H1 (cell line): ENCODE data around the gene TNFRSF8. TPM values are rescaled to one million over a fixed set of nuclear protein-coding genes. Genes with fewer than 3 reads are reported as not detected.

Experiments
- BRCA1 ChIP-seq: IDR thresholded peaks from 2 replicates; pipeline ENCODE4 v1.6.1; 2012; ENCODE audit warnings: low read depth, low read length, improper control_type of control experiment
- polyA plus RNA-seq, 7 experiments: library from polyadenylated mRNA; depleted of rRNA in 3 of 7; stranded (reverse) in 5 of 7; unstranded in 2 of 7; fragments of >200 nt in 5 of 7; fragments of 200-250 nt in 2 of 7; gene quantifications; 1 replicate in 5 of 7; 2 replicates in 1 of 7; 4 replicates in 1 of 7; pipeline versions ENCODE4 v1.2.1 to v1.2.3, GENCODE V29; 2011 to 2013; ENCODE audit warnings: missing spikeins in 2 of 7, mixed read lengths in 2 of 7
- total RNA-seq: library from RNA; stranded (reverse); fragmentation: NEBNext Ultra II Directional; extraction: Animal tissue kit (Norgen Biotek cat#: 25700); gene quantifications from 2 replicates; pipeline ENCODE4 v1.2.1, GENCODE V29; 2021
- TF ChIP-seq, protein P1 (sequence below): fragments of 300-600 bp; sonication (generic); IDR thresholded peaks from 2 replicates; pipeline ENCODE4 v1.7.1; 2012; ENCODE audit warnings: low read length, moderate library complexity, mild to moderate bottlenecking, inconsistent platforms; ENCODE audit not compliant: insufficient replicate concordance

Gene TNFRSF8
- total and polyA plus RNA-seq, 2 of the 8 experiments (the other 6 are each of a cell fraction or from before 2014, with no cell fraction given) = 23.2 to 32.7 TPM

GRCh38 chr1:12124693-12125421 is 61.8 kb downstream of the TNFRSF8 start (continued):
- TF ChIP-seq, protein P1, sequence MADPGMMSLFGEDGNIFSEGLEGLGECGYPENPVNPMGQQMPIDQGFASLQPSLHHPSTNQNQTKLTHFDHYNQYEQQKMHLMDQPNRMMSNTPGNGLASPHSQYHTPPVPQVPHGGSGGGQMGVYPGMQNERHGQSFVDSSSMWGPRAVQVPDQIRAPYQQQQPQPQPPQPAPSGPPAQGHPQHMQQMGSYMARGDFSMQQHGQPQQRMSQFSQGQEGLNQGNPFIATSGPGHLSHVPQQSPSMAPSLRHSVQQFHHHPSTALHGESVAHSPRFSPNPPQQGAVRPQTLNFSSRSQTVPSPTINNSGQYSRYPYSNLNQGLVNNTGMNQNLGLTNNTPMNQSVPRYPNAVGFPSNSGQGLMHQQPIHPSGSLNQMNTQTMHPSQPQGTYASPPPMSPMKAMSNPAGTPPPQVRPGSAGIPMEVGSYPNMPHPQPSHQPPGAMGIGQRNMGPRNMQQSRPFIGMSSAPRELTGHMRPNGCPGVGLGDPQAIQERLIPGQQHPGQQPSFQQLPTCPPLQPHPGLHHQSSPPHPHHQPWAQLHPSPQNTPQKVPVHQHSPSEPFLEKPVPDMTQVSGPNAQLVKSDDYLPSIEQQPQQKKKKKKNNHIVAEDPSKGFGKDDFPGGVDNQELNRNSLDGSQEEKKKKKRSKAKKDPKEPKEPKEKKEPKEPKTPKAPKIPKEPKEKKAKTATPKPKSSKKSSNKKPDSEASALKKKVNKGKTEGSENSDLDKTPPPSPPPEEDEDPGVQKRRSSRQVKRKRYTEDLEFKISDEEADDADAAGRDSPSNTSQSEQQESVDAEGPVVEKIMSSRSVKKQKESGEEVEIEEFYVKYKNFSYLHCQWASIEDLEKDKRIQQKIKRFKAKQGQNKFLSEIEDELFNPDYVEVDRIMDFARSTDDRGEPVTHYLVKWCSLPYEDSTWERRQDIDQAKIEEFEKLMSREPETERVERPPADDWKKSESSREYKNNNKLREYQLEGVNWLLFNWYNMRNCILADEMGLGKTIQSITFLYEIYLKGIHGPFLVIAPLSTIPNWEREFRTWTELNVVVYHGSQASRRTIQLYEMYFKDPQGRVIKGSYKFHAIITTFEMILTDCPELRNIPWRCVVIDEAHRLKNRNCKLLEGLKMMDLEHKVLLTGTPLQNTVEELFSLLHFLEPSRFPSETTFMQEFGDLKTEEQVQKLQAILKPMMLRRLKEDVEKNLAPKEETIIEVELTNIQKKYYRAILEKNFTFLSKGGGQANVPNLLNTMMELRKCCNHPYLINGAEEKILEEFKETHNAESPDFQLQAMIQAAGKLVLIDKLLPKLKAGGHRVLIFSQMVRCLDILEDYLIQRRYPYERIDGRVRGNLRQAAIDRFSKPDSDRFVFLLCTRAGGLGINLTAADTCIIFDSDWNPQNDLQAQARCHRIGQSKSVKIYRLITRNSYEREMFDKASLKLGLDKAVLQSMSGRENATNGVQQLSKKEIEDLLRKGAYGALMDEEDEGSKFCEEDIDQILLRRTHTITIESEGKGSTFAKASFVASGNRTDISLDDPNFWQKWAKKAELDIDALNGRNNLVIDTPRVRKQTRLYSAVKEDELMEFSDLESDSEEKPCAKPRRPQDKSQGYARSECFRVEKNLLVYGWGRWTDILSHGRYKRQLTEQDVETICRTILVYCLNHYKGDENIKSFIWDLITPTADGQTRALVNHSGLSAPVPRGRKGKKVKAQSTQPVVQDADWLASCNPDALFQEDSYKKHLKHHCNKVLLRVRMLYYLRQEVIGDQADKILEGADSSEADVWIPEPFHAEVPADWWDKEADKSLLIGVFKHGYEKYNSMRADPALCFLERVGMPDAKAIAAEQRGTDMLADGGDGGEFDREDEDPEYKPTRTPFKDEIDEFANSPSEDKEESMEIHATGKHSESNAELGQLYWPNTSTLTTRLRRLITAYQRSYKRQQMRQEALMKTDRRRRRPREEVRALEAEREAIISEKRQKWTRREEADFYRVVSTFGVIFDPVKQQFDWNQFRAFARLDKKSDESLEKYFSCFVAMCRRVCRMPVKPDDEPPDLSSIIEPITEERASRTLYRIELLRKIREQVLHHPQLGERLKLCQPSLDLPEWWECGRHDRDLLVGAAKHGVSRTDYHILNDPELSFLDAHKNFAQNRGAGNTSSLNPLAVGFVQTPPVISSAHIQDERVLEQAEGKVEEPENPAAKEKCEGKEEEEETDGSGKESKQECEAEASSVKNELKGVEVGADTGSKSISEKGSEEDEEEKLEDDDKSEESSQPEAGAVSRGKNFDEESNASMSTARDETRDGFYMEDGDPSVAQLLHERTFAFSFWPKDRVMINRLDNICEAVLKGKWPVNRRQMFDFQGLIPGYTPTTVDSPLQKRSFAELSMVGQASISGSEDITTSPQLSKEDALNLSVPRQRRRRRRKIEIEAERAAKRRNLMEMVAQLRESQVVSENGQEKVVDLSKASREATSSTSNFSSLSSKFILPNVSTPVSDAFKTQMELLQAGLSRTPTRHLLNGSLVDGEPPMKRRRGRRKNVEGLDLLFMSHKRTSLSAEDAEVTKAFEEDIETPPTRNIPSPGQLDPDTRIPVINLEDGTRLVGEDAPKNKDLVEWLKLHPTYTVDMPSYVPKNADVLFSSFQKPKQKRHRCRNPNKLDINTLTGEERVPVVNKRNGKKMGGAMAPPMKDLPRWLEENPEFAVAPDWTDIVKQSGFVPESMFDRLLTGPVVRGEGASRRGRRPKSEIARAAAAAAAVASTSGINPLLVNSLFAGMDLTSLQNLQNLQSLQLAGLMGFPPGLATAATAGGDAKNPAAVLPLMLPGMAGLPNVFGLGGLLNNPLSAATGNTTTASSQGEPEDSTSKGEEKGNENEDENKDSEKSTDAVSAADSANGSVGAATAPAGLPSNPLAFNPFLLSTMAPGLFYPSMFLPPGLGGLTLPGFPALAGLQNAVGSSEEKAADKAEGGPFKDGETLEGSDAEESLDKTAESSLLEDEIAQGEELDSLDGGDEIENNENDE = no peak
- TF ChIP-seq BRCA1 = no peak
